Stimulated activated CD4-positive, alpha-beta T cell treated with anti-CD3 and anti-CD28 coated beads, Interleukin-2, amount 100 ng/mL, for 48 hours (primary cell): ENCODE measurements around the gene CC2D2A.
"Not testable (repeated sequence)": the region's sequence is repeated elsewhere in the genome, so short reads cannot be mapped to it uniquely, and the experiment has no call there.

Experiments used
- DNase-seq, 2 donors: peaks; one replicate each; pipeline ENCODE4 v3.0.0-alpha.2; 2020

CC2D2A gene

DNA sequence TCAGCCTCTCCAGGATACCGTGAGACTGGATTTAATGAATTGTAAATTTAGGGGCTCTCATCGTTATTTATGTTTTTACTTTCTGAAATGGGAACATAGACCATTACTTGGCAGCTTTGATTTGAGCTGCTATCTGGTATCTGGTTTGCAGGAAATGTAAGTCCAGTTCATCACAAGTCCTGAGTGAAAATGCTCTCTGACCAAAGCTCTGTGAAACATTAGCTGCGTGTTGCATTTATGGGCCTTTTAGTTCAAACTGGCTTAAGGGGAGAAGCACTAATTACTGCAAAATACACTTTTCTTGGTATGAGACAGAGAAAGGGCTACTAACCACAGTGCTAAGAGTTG, 420 bp downstream of the CC2D2A start:
- DNase-seq, result no peak

DNA sequence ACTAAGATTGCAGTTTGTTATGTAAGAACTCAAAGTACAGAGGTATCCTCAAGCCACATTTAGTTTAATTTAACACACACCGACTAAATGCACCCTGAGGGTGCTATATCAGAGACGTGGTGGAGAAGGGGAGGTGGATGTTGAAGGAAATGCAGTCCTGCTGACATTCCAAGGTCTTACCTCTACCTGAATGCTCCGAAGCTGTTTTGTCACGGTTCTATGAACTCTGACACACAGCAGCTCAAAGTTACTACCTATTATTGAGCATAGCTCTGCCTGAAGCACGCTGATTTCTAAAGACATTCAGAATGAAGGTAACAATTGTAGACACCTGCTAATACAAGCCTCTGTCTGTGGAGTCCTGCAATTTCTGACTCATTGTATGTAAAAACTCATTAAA, 6.7 kb downstream of the CC2D2A start:
- DNase-seq, result no peak

DNA sequence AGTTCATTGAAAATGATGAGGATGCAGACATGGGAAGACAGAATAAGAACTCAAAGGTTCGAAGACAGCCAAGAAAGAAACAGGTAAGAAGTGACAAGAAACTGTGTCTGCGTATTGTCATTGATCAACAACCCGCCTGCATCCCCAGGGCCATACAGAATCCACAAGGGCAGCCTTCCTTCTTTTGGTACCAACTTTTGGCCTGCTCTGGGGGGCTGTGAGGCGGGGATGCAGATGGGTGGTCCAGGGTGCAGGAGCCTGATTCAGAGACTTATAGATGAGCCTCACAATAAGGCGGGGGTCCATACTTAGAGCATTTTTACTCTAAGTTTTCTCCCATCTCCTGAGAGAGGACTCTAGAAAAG, 9.0 kb downstream of the CC2D2A start:
- DNase-seq, result no peak

DNA sequence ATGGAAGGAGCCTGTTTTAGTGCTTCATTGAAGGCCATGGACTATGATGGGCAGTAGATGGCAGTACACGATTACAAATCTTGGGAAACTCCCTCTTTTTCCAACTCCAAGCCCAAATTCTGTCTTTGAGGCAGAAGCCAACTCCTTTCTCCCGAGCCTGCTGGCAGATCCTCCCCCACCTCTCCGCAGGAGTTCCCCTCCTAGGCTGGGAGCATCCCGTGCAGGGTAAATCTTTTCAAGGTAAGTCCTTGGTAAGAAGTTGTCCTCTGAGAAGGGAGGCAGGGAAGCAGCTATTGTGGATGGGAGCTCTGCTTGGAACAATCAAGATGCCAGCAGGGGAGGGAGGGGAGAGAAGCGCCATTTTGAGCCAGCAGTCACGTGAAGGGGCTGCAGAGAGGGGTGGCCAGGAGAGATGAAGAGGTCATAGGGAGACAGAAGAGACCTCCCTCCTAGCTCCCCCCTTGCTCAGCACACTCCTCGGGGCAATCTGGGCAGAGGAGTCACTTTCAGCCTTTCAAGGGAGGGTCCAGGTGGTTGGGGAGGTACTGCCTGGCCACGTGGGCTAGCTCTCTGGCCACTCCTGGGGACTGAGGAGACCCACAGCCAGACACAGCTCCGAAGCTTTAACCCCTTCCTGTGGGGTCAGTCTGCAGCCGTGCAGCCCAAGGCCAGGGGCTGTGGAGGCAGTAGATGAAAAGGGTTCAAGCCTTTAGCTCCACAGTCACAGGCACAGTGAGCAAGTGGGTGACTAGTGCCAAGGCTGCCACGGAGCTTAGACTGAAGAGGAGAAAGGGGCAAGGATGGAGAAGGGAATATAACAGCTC, 9.6 kb downstream of the CC2D2A start:
- DNase-seq, result no peak

DNA sequence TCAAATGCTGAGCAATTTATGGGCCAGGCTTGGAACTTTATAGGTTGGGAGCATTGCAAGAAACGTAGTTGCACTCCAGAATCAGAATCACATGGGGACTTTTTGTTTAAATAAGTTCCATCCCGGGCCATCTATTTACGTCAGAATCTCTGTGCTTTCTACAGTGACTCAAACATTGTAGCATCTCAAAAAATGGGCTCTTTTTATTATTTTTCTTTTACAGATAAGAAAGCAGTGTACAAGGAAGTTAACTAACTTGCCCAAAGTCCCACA, 10.2 kb downstream of the CC2D2A start:
- DNase-seq, result no peak

DNA sequence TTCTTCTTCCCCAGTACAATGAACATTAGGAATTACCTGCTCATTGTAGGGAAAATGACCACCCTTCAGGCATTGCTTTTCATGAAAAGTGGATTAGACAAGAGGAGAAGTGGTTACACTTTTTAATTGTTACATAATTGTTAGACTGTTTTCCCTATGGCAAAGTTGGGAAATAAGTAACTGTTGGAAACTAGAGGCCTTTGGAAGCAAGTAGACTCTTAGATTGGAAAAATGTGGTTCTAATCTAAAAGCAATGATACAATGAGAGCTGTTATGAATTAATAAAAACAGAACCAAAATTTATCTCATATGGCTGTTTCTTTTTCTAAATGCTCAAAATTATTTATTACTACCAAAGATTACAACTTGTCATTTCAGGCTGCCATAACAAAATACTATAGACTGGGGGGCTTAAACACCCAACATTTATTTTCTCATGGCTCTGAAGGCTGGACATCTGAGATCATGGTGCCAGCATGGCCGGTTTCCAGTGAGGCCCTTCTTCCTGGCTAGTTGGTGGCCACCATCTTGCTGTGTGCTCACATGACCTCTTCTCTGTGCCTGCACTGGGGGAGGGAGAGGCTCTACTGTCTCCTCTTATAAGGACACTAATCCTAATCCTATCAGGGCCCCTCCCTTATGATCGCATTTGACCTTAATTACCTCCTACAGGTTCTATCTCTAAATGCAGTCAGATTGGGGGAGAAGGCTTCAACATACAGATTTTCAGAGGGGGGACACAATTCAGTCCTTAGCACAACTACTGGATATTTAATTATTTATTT, 12.5 kb downstream of the CC2D2A start:
- no peak for DNase-seq

DNA sequence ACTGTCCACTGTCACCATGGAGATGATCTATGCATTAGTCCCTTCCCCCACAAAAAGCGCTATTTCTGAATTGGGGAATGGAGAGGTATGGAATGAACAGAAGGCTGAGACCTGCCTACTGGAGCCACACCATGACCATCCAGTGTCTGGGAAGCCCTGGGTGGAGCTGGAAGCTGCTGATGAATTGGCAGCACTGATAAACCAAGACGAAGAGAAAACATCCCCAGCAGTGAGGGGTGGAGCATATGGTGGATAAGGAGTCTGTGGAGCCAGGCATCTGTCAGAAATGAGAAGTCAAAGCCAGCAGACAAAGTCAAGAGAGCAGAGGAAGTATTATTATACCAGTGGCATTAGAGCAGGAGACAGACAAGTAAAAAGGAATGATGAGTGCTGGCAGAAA, 13.2 kb downstream of the CC2D2A start:
- no peak for DNase-seq

DNA sequence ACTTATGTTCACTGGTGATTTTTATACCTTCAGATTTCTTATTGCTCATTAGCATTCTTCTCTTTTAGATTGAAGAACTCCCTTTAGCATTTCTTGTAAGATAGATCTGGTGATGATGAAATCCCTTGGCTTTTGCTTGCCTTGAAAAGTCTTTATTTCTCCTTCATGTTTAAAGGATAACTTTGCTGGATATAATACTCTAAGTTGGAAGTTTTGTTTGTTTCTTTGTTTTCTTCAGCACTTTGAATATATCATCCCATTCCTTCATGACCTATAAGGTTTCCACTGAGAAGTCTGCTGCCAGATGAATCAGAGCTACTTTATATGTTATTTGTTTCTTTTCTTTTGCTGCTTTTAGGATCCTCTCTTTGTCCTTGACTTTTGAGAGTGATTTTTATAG, 18.5 kb downstream of the CC2D2A start:
- no peak for DNase-seq

DNA sequence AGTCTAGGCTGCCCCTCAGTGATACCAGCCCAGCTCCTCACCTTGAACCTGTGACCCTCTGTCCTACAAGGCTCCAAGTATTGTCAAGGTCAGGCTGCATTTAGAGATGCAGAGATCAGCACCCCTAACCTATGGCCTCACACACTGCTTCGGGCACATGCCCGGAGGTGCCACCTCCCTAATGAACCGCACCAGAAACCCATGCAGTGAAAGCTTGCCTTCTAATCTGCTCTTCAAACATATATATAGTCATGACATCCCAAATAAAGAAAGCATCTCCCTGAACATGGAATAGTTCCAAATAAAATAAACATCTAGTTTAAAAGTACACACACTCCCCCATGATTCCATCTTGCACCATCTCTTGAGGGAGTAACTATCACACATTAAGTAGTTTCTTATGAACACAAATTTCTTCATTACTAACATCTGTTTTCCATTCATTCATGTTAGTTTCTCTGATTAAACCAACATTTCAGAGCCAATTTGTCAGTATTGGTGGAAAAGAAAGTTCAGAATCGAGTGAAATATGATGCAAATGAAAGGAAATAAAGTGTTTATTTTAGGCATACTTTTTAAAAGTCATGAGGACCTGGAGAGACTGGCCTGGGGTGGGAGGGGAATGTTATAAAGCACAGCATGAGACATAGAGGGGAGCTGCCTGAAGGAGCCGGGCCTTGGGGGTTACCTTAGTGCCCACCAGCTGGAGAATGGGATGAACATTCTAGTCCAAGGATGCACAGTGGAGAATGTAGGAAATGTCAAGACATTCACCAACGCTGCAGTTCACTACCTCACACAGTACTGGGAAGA, 19.2 kb downstream of the CC2D2A start:
- DNase-seq, result no peak

DNA sequence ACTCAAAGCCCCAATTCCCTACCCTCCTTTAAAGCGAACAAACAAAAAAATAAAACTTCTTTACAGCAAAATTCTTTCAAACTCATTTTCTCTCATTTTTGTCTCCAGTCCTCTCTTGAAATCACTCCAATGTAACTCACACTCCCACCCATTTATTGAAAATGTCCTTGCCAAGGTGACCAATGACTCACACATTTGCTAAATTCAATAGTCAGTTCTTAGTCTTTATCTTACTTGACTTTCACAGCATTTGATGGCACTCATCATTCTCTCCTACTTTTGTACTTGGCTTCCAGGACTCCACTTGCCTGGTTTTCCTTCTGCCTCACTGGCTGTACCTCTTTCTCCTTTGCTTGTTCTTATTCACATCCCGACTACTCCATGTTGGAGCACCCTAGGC, 19.9 kb downstream of the CC2D2A start:
- no peak for DNase-seq

DNA sequence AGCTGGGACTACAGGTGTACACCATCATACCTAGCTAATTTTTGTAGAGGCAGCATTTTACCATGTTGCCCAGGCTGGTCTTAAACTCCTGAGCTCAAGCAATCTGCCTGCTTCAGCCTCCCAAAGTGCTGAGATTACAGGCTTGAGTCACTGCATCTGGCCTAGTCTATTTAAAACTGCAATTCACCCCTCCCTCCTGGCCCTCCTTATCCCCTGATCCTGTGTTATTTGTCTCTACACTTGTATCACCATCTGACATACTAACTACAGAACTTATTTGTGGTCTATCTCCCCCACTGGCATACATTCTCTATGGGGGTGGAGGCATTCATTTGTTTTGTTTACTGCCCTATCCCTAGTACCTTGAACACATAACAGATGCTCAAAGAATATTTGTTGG, 23.7 kb downstream of the CC2D2A start:
- no peak for DNase-seq

DNA sequence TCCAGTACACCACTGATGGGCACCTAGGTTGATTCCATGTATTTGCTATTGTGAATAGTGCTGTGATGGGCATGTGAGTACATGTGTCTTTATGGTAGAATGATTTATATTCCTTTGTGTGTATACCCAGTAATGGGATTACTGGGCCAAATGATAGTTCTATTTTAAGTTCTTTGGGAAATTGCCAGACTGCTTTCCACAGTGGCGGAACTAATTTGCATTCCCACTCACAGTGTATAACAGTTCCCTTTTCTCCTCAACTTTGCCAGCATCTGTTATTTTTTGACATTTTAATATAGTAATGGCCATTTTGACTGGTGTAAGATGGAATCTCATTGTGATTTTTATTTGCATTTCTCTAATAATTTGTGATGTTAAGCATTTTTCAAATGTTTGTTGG, 25.9 kb downstream of the CC2D2A start:
- no peak for DNase-seq

DNA sequence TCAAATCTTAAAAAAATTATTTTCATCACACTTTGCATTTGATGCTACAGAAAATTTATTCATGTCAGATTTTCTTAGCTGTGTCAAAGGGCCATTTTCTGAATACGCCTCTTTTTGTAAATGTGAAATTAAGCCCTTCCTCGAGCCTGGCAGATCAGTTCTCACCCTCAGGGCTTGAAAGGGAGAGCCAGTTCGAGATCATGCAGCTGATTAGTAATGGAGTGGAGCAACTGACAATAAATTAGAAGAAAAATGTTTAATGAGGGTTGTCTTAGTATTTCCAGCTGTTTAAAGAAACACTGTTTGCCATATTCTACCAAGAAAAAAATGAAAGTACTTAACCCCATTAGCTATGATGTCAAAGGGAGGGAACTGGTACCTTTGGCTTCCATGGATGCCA, 28.7 kb downstream of the CC2D2A start:
- no peak for DNase-seq

DNA sequence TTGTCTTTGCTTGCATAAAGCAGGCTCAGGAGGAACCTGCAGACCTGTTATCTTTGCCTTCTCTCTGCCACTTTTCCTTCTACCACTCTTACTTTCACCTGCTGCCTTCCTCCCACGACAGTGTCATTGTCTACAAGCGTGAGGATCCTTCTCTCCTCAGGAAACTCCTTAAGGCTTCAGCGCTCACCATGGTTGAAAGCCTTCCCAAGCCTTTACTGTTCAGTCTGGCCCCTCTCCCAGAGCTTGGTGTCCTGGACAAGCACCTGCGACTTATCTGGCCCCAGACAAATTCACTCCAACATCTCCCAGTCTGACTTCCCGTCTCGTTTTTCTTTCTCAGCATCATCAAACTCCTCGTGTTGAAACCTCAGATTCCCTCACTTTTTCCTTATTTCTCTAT, 31.0 kb downstream of the CC2D2A start:
- DNase-seq, result no peak

DNA sequence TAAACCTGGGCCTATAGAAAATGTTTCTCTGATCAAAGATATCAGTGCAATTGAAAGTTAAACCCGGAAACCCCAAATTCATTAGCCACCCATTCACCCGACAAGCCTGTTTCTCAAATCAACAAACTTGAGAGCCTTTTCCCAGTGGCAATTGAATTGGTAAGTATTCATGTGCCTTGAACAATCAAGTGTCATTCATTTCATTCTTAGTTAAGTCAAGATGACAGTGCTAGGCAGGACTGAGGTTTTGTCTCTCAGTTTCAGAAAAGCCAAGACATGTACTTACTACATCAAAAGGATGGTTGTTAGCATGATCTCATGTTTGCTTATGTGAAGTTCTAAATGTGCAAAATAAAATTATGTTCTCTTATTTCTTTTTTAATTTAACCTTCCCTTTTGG, 32.3 kb downstream of the CC2D2A start:
- DNase-seq, result no peak

DNA sequence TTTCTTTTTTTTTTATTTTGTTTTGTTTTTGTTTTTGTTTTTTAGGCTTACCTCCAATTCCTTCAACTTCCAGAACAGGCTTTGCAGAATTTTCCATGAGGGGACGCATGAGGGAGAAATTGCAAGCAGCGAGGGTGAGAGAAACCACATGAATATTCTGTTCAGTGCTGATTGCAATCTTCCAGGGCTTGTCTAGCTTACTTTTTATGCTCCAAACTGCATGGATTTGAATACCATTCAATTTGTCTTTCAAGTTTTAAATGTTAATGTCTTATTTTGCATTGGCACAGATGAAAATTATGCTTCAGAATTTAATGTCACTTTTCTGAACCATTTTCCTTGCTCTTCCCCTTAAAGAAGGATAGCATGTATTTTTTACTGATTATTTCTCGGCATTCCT, 32.7 kb downstream of the CC2D2A start:
- DNase-seq, result no peak

DNA sequence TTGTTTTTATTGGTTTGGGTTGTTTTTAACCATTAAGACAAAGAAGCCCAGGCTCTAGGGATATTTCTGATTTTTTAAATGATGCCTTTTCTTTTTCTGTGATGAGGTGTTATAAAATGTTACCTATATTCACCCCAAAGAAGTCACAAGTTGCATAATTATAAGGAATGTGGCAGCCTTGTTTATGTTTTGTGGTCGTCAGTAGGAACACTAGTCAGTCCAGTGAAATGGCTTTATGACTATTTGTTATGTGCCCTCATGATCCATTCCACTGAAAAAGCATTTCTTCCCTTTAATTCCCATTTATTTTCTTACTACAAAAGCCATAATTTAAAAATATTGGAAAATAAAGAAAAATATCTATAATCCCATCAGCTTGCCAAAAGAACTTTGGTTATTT, 34.4 kb downstream of the CC2D2A start:
- DNase-seq, result no peak

DNA sequence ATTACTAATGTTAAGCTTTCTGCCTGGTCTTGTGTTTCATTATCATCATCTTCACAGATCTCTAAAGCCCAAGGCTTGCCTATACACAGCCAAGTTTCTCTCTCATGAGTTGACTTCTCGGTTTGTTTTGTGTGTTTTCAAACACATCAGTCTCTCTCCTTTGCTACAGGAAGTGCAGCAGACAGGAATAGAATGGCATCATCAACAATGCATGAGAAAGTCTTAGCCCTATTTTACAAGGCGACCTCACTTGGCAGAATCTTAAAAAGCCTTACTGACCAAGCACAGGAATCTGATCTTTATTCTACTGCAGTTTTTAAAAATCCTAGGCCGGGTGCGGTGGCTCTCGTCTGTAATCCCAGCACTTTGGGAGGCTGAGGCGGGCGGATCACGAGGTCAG, 36.8 kb downstream of the CC2D2A start:
- no peak for DNase-seq

DNA sequence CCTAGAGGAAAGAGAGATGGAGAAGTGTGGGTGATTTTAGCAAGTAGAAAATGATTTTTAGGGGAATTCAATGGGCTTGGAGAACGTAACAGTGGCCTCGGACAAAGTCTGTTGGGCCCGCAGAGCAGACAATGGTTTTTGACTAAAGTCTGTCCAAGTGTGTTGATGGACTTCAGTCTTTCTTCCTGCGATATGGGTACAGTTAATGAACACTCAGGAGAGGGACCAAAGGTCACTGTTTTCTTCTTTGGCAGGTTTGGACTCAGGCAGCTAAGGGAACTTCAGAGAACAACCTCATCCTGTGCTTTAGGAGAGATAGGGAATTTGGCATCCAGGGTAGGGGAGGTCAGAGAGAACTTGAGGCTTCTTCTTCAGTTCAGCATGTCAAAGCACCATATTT, 38.0 kb downstream of the CC2D2A start:
- DNase-seq, result no peak

DNA sequence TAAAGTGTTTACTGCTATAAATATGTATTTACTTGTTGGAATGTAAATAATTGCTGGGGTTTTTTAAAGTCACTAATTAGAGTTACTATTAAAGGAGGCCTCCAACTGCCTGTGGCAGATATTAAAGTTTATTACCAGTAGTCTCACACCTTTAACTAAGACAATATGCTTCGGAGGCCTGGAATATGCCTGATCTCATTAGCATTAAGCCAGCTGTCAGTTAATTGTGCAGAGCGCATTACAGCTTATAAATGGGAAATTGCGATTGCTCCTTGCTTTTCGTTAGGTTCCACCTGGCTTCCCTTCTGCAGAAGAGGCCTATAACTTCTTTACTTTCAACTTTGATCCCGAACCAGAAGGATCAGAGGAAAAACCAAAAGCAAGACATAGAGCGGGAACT, 41.3 kb downstream of the CC2D2A start:
- DNase-seq, result no peak

DNA sequence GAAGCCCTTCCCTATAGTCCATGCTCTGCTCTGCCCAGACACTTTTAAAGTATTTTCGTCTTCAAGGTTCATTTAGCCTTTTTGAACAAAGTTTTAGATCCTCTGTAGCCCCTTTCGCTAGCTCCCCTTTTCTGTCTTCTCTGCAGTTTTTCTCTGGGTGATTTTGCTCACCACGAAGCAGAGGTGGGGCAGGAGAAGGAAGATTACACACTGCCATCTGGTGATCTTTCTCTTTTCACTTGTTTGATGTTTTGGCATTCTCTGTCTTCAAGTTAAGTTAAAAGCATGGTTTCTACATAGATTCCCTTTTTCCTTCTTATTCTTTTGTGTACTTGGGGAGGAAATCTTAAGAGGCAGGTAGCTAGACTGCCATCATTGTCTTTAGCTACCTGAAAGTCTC, 43.9 kb downstream of the CC2D2A start:
- no peak for DNase-seq

DNA sequence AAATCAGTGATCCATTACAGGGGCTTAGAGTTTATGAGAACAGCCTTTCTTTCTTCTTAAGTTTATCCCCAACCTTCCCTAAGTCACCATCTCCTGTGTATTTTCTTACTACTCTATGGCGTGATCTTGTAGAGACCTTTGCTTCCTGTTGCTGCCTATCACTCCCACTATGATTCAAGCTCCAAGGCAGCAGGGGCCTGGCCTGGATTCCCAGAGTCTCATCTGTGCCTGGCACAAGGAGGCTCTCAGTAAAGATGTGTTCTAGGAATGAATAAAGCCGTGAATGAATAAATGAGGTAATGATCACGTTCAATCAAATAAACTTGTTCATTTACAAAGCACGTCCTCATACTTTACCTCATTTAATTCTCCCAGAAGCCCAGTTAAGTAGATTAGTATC, 45.4 kb downstream of the CC2D2A start:
- DNase-seq, result no peak

DNA sequence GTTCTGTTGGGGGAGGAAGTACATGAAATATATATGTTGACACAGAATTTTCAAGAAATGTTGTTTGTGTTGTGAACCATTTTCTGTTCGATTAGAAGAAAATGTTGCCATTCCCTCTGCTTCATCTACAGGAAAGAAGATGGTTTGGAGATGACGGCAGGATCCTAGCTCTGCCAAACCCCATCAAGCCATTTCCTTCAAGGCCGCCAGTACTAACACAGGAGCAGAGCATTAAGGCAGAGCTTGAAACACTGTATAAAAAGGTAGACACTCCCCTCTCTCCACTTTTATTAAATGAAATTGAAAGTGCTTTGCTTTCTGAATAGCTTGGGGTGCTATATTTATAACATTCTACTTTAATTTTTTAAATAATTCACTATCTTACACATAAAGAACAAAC, 46.8 kb downstream of the CC2D2A start:
- no peak for DNase-seq

DNA sequence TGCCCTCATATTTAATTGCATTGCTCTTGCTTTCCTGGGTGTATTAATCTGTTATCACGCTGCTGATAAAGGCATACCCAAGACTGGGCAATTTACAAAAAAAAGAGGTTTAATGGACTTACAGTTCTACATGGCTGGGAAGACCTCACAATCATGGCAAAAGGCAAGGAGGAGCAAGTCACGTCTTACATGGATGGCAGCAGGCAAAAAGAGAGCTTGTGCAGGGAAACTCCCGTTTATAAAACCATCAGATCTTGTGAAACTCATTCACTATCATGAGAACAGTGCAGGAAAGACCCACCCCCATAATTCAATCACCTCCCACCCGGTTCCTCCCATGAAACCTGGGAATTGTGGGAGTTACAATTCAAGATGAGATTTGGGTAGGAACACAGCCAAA, 48.0 kb downstream of the CC2D2A start:
- DNase-seq, result not testable (repeated sequence)
